ENCODE measurements around the gene GBE1.
"Not testable (repeated sequence)": the region's sequence is repeated elsewhere in the genome, so short reads cannot be mapped to it uniquely, and the experiment has no call there.

The GBE1 gene

GRCh38 chr3:81788044-81788443, 26.6 kb upstream of the GBE1 start:
- 82% methylated on average over 1 of the region's 2 CpGs for WGBS (ENCODE audit: insufficient coverage)
- no peaks in the 10 kb centered on the region for H3K9me3 ChIP-seq (ENCODE audit: control extremely low read depth in 1 of 5, control insufficient read depth in 4 of 5, insufficient read depth in 2 of 5, low read depth in 1 of 5, low read length in 4 of 5)
- H3K36me3 ChIP-seq (ENCODE audit: control insufficient read depth in 4 of 4, insufficient read depth in 4 of 4, low read length in 3 of 4), result no peaks in the 10 kb centered on the region
- H3K4me3 ChIP-seq (ENCODE audit: control insufficient read depth in 1 of 7, extremely low read depth in 1 of 7, insufficient read depth in 4 of 7, low read depth in 2 of 7, low read length in 6 of 7), result no peak overlapping the region
- no peak for DNase-seq
- H3K27me3 ChIP-seq (replicated peaks in 2 of 5; ENCODE audit: control insufficient read depth in 4 of 5, insufficient read depth in 5 of 5, low read length in 4 of 5), result no peaks in the 10 kb centered on the region
- ChIA-PET CTCF (no interaction called here), POLR2A (no interaction called here)
- H3K27ac ChIP-seq (ENCODE audit: insufficient read depth in 1 of 2, low read depth in 1 of 2, low read length in 2 of 2, poor library complexity in 1 of 2, severe bottlenecking in 2 of 2), result no peak overlapping the region
- peaks cover 0 to 25% (median 13%) of the 10 kb centered on the region in 4 experiments for H3K4me1 ChIP-seq (ENCODE audit: control extremely low read depth in 1 of 4, control insufficient read depth in 4 of 4, insufficient read depth in 4 of 4, low read length in 3 of 4)

GRCh38 chr3:81782585-81782984, 21.1 kb upstream of the GBE1 start:
- Histone ChIP-seq H3K27ac (ENCODE audit: insufficient read depth in 1 of 2, low read depth in 1 of 2, low read length in 2 of 2, poor library complexity in 1 of 2, severe bottlenecking in 2 of 2) (no peak overlapping the region), H3K4me1 (ENCODE audit: control extremely low read depth in 1 of 4, control insufficient read depth in 4 of 4, insufficient read depth in 4 of 4, low read length in 3 of 4) (no peaks in the 10 kb centered on the region), H3K36me3 (ENCODE audit: control insufficient read depth in 4 of 4, insufficient read depth in 4 of 4, low read length in 3 of 4) (no peaks in the 10 kb centered on the region), H3K9me3 (ENCODE audit: control extremely low read depth in 1 of 5, control insufficient read depth in 4 of 5, insufficient read depth in 2 of 5, low read depth in 1 of 5, low read length in 4 of 5) (peaks cover 0 to 3% (median 0%) of the 10 kb centered on the region in 5 experiments), H3K27me3 (replicated peaks in 2 of 5; ENCODE audit: control insufficient read depth in 4 of 5, insufficient read depth in 5 of 5, low read length in 4 of 5) (no peaks in the 10 kb centered on the region), H3K4me3 (ENCODE audit: control insufficient read depth in 1 of 7, extremely low read depth in 1 of 7, insufficient read depth in 4 of 7, low read depth in 2 of 7, low read length in 6 of 7) (no peak overlapping the region)
- DNase-seq, result peak in 2 of 3 donors; percentile 61 to 70
- WGBS (ENCODE audit: insufficient coverage), result 0% methylated on average over 1 of the region's 3 CpGs
- ChIA-PET CTCF (interaction anchor here (0.6 to 1.7 kb wide), 2 partner anchors 27 to 126 kb away, joined by 3 to 4 read pairs; no protein-coding TSS in a partner anchor), POLR2A (no interaction called here)

GRCh38 chr3:81778678-81779182, 17.3 kb upstream of the GBE1 start:
- H3K36me3 ChIP-seq (ENCODE audit: control insufficient read depth in 4 of 4, insufficient read depth in 4 of 4, low read length in 3 of 4), result no peaks in the 10 kb centered on the region
- 84% methylated on average over 2 of the region's 4 CpGs for WGBS (ENCODE audit: insufficient coverage)
- CTCF ChIA-PET, result interaction anchor here (1.0 to 1.5 kb wide), 2 partner anchors 17 to 68 kb away, joined by 3 to 4 read pairs; partner anchors contain the start of gene GBE1
- DNase-seq, result no peak
- H3K4me3 ChIP-seq (ENCODE audit: control insufficient read depth in 1 of 7, extremely low read depth in 1 of 7, insufficient read depth in 4 of 7, low read depth in 2 of 7, low read length in 6 of 7), result no peak overlapping the region
- no peaks in the 10 kb centered on the region for H3K27me3 ChIP-seq (replicated peaks in 2 of 5; ENCODE audit: control insufficient read depth in 4 of 5, insufficient read depth in 5 of 5, low read length in 4 of 5)
- H3K4me1 ChIP-seq (ENCODE audit: control extremely low read depth in 1 of 4, control insufficient read depth in 4 of 4, insufficient read depth in 4 of 4, low read length in 3 of 4), result no peaks in the 10 kb centered on the region
- H3K27ac ChIP-seq (ENCODE audit: insufficient read depth in 1 of 2, low read depth in 1 of 2, low read length in 2 of 2, poor library complexity in 1 of 2, severe bottlenecking in 2 of 2), result no peak overlapping the region
- H3K9me3 ChIP-seq (ENCODE audit: control extremely low read depth in 1 of 5, control insufficient read depth in 4 of 5, insufficient read depth in 2 of 5, low read depth in 1 of 5, low read length in 4 of 5), result peaks cover 0 to 3% (median 0%) of the 10 kb centered on the region in 5 experiments
- POLR2A ChIA-PET, result no interaction called here

- Histone ChIP-seq H3K27me3 (replicated peaks in 2 of 5; ENCODE audit: control insufficient read depth in 4 of 5, insufficient read depth in 5 of 5, low read length in 4 of 5) (no peaks in the 10 kb centered on the region), H3K9me3 (ENCODE audit: control extremely low read depth in 1 of 5, control insufficient read depth in 4 of 5, insufficient read depth in 2 of 5, low read depth in 1 of 5, low read length in 4 of 5) (peaks cover 0 to 3% (median 0%) of the 10 kb centered on the region in 5 experiments), H3K4me1 (ENCODE audit: control extremely low read depth in 1 of 4, control insufficient read depth in 4 of 4, insufficient read depth in 4 of 4, low read length in 3 of 4) (no peaks in the 10 kb centered on the region), H3K4me3 (ENCODE audit: control insufficient read depth in 1 of 7, extremely low read depth in 1 of 7, insufficient read depth in 4 of 7, low read depth in 2 of 7, low read length in 6 of 7) (no peak overlapping the region), H3K27ac (ENCODE audit: insufficient read depth in 1 of 2, low read depth in 1 of 2, low read length in 2 of 2, poor library complexity in 1 of 2, severe bottlenecking in 2 of 2) (no peak overlapping the region), H3K36me3 (ENCODE audit: control insufficient read depth in 4 of 4, insufficient read depth in 4 of 4, low read length in 3 of 4) (no peaks in the 10 kb centered on the region)
- ChIA-PET CTCF (interaction anchor here (1.0 kb wide), 1 partner anchor 108 kb away, joined by 3 read pairs; no protein-coding TSS in a partner anchor), POLR2A (no interaction called here)
- WGBS (ENCODE audit: insufficient coverage), result 100% methylated on average over 1 of the region's 2 CpGs
- DNase-seq, result no peak
Observed at GRCh38 chr3:81776643-81777042, 15.2 kb upstream of the GBE1 start.

GRCh38 chr3:81770710-81771109, 9.3 kb upstream of the GBE1 start:
- Histone ChIP-seq H3K27me3 (replicated peaks in 2 of 5; ENCODE audit: control insufficient read depth in 4 of 5, insufficient read depth in 5 of 5, low read length in 4 of 5) (no peaks in the 10 kb centered on the region), H3K4me3 (ENCODE audit: control insufficient read depth in 1 of 7, extremely low read depth in 1 of 7, insufficient read depth in 4 of 7, low read depth in 2 of 7, low read length in 6 of 7) (no peak overlapping the region), H3K27ac (ENCODE audit: insufficient read depth in 1 of 2, low read depth in 1 of 2, low read length in 2 of 2, poor library complexity in 1 of 2, severe bottlenecking in 2 of 2) (no peak overlapping the region), H3K4me1 (ENCODE audit: control extremely low read depth in 1 of 4, control insufficient read depth in 4 of 4, insufficient read depth in 4 of 4, low read length in 3 of 4) (no peaks in the 10 kb centered on the region), H3K36me3 (ENCODE audit: control insufficient read depth in 4 of 4, insufficient read depth in 4 of 4, low read length in 3 of 4) (no peaks in the 10 kb centered on the region), H3K9me3 (ENCODE audit: control extremely low read depth in 1 of 5, control insufficient read depth in 4 of 5, insufficient read depth in 2 of 5, low read depth in 1 of 5, low read length in 4 of 5) (no peaks in the 10 kb centered on the region)
- CTCF ChIA-PET, result no interaction called here
- POLR2A ChIA-PET, result no interaction called here
- WGBS (ENCODE audit: insufficient coverage), result no CpG with 5 or more reads among the region's 3 CpGs
- DNase-seq, result no peak

GRCh38 chr3:81769299-81769698, 7.9 kb upstream of the GBE1 start:
- POLR2A ChIA-PET, result no interaction called here
- H3K27ac ChIP-seq (ENCODE audit: insufficient read depth in 1 of 2, low read depth in 1 of 2, low read length in 2 of 2, poor library complexity in 1 of 2, severe bottlenecking in 2 of 2), result no peak overlapping the region
- 100% methylated on average over 2 of the region's 2 CpGs for WGBS (ENCODE audit: insufficient coverage)
- no peak overlapping the region for H3K4me3 ChIP-seq (ENCODE audit: control insufficient read depth in 1 of 7, extremely low read depth in 1 of 7, insufficient read depth in 4 of 7, low read depth in 2 of 7, low read length in 6 of 7)
- H3K9me3 ChIP-seq (ENCODE audit: control extremely low read depth in 1 of 5, control insufficient read depth in 4 of 5, insufficient read depth in 2 of 5, low read depth in 1 of 5, low read length in 4 of 5), result no peaks in the 10 kb centered on the region
- H3K27me3 ChIP-seq (replicated peaks in 2 of 5; ENCODE audit: control insufficient read depth in 4 of 5, insufficient read depth in 5 of 5, low read length in 4 of 5), result no peaks in the 10 kb centered on the region
- peaks cover 0 to 2% (median 0%) of the 10 kb centered on the region in 4 experiments for H3K4me1 ChIP-seq (ENCODE audit: control extremely low read depth in 1 of 4, control insufficient read depth in 4 of 4, insufficient read depth in 4 of 4, low read length in 3 of 4)
- DNase-seq, result no peak
- no peaks in the 10 kb centered on the region for H3K36me3 ChIP-seq (ENCODE audit: control insufficient read depth in 4 of 4, insufficient read depth in 4 of 4, low read length in 3 of 4)
- CTCF ChIA-PET, result no interaction called here

GRCh38 chr3:81767250-81767859, 5.9 kb upstream of the GBE1 start:
- 97% methylated on average over 43 of the region's 47 CpGs for WGBS (ENCODE audit: insufficient coverage)
- H3K27me3 ChIP-seq (replicated peaks in 2 of 5; ENCODE audit: control insufficient read depth in 4 of 5, insufficient read depth in 5 of 5, low read length in 4 of 5); H3K36me3 ChIP-seq (ENCODE audit: control insufficient read depth in 4 of 4, insufficient read depth in 4 of 4, low read length in 3 of 4); POLR2A ChIA-PET; H3K27ac ChIP-seq (ENCODE audit: insufficient read depth in 1 of 2, low read depth in 1 of 2, low read length in 2 of 2, poor library complexity in 1 of 2, severe bottlenecking in 2 of 2); CTCF ChIA-PET; H3K4me1 ChIP-seq (ENCODE audit: control extremely low read depth in 1 of 4, control insufficient read depth in 4 of 4, insufficient read depth in 4 of 4, low read length in 3 of 4); H3K4me3 ChIP-seq (ENCODE audit: control insufficient read depth in 1 of 7, extremely low read depth in 1 of 7, insufficient read depth in 4 of 7, low read depth in 2 of 7, low read length in 6 of 7); DNase-seq; H3K9me3 ChIP-seq (ENCODE audit: control extremely low read depth in 1 of 5, control insufficient read depth in 4 of 5, insufficient read depth in 2 of 5, low read depth in 1 of 5, low read length in 4 of 5): not testable (repeated sequence)
